NAMALWA (cell line): ENCODE results near the gene TUBB3.
"Not testable (repeated sequence)": the region's sequence is repeated elsewhere in the genome, so short reads cannot be mapped to it uniquely, and the experiment has no call there.

Source experiments
- DNase-seq: peaks from one replicate; pipeline ENCODE4 v3.0.0-alpha.2; 2015; ENCODE audit warnings: low spot score

TUBB3 gene

GRCh38 chr16:89922884-89923639 is at the start of gene TUBB3:
Gene TUBB3, plus strand, starts transcription at chr16:89923342. Its CDS starts 60 bp downstream, at chr16:89923402.
- DNase-seq, result peak; percentile 88

GRCh38 chr16:89873972-89874689 is 49.0 kb upstream of the TUBB3 start:
- peak; percentile 95 for DNase-seq

- DNase-seq, result not testable (repeated sequence)
Observed at GRCh38 chr16:89879123-89879522, 44.0 kb upstream of the TUBB3 start.

- no peak for DNase-seq
Observed at GRCh38 chr16:89880477-89881367, 42.4 kb upstream of the TUBB3 start.

- no peak for DNase-seq
Observed at GRCh38 chr16:89881368-89881730, 41.8 kb upstream of the TUBB3 start.

- no peak for DNase-seq
Observed at GRCh38 chr16:89883346-89884040, 39.6 kb upstream of the TUBB3 start.

- no peak for DNase-seq
Observed at GRCh38 chr16:89884041-89884421, 39.1 kb upstream of the TUBB3 start.

- no peak for DNase-seq
Observed at GRCh38 chr16:89887243-89887642, 35.9 kb upstream of the TUBB3 start.

- DNase-seq, result no peak
Observed at GRCh38 chr16:89890200-89890599, 32.9 kb upstream of the TUBB3 start.

- DNase-seq, result no peak
Observed at GRCh38 chr16:89890886-89891657, 32.1 kb upstream of the TUBB3 start.

- no peak for DNase-seq
Observed at GRCh38 chr16:89892055-89892630, 31.0 kb upstream of the TUBB3 start.

- no peak for DNase-seq
Observed at GRCh38 chr16:89892635-89893034, 30.5 kb upstream of the TUBB3 start.

- no peak for DNase-seq
Observed at GRCh38 chr16:89893642-89894548, 29.2 kb upstream of the TUBB3 start.

GRCh38 chr16:89895482-89896250 is 27.5 kb upstream of the TUBB3 start:
- DNase-seq, result no peak

GRCh38 chr16:89897204-89897603 is 25.9 kb upstream of the TUBB3 start:
- DNase-seq, result no peak

- DNase-seq, result no peak
Observed at GRCh38 chr16:89898201-89898967, 24.8 kb upstream of the TUBB3 start.

- no peak for DNase-seq
Observed at GRCh38 chr16:89899879-89900481, 23.2 kb upstream of the TUBB3 start.

GRCh38 chr16:89900885-89901284 is 22.3 kb upstream of the TUBB3 start:
- DNase-seq, result no peak
